ENCODE results near the gene PEX3. TPM values are rescaled to one million over a fixed set of nuclear protein-coding genes. Genes with fewer than 3 reads are reported as not detected.
"Not testable (repeated sequence)": the region's sequence is repeated elsewhere in the genome, so short reads cannot be mapped to it uniquely, and the experiment has no call there.

The PEX3 gene
- total RNA-seq, 1 donor from 2014 or later = 13.2 TPM

DNA sequence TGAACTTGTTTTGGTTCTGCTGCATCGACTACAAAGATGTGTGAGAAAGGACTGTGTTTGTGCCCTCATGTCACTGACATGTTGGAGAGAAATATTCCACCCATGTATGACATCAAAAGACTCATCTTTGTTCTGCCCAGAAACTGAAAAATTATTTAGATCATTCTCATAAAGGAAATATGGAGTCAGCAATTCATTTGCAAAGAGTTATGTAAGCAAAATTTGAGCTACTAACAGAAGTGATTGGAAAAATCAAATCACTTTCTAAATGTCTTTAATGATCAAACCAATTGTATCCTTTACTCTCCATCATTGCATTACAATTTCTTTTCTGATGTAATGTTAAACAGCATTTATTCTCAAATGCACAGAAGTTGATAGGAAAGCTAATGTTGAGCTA is 19.4 kb upstream of the PEX3 start:
- H3K4me1 Mint-ChIP-seq (ENCODE audit: low read depth) = peaks cover 8% of the 10 kb centered on the region
- no peak overlapping the region for H3K27ac Mint-ChIP-seq (ENCODE audit: unreplicated experiment)
- no peak overlapping the region for H3K4me3 Mint-ChIP-seq (ENCODE audit: unreplicated experiment)
- DNase-seq (ENCODE audit: low spot score) = no peak
- H3K36me3 Mint-ChIP-seq (ENCODE audit: low read depth) = peaks cover 2% of the 10 kb centered on the region
- no peaks in the 10 kb centered on the region for H3K9me3 Mint-ChIP-seq (ENCODE audit: low read depth)
- H3K27me3 Mint-ChIP-seq (ENCODE audit: low read depth) = no peaks in the 10 kb centered on the region
- TF ChIP-seq, protein P1, sequence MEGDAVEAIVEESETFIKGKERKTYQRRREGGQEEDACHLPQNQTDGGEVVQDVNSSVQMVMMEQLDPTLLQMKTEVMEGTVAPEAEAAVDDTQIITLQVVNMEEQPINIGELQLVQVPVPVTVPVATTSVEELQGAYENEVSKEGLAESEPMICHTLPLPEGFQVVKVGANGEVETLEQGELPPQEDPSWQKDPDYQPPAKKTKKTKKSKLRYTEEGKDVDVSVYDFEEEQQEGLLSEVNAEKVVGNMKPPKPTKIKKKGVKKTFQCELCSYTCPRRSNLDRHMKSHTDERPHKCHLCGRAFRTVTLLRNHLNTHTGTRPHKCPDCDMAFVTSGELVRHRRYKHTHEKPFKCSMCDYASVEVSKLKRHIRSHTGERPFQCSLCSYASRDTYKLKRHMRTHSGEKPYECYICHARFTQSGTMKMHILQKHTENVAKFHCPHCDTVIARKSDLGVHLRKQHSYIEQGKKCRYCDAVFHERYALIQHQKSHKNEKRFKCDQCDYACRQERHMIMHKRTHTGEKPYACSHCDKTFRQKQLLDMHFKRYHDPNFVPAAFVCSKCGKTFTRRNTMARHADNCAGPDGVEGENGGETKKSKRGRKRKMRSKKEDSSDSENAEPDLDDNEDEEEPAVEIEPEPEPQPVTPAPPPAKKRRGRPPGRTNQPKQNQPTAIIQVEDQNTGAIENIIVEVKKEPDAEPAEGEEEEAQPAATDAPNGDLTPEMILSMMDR (IDR thresholded peaks at IDR 0.05) = no peak

GRCh38 chr6:143432588-143432987 is 18.0 kb upstream of the PEX3 start:
- H3K27ac Mint-ChIP-seq (ENCODE audit: unreplicated experiment) = no peak overlapping the region
- no peaks in the 10 kb centered on the region for H3K27me3 Mint-ChIP-seq (ENCODE audit: low read depth)

DNA sequence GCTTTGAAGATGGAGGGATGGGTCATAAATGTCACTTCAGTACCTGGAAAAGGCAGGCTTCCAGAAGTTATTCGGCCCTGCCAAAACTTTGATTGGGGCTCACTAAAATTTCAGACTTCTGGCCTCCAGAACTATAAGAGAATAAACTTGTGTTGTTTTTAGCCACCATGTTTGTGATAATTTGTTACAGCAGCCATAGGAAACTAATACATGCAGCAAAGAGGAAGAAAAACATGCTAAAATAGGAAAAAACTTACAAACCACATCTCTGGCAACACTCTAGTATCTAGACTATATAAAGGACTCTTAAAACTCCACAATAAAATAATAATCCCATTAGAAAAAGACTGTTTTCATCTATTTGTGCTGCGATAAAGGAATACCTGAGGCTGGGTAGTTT is 9.6 kb upstream of the PEX3 start:
- no peak for DNase-seq (ENCODE audit: low spot score)
- Mint-ChIP-seq H3K4me3 (ENCODE audit: unreplicated experiment) (no peak overlapping the region), H3K27me3 (ENCODE audit: low read depth) (no peaks in the 10 kb centered on the region), H3K27ac (ENCODE audit: unreplicated experiment) (no peak overlapping the region), H3K4me1 (ENCODE audit: low read depth) (no peaks in the 10 kb centered on the region), H3K36me3 (ENCODE audit: low read depth) (peaks cover 6% of the 10 kb centered on the region), H3K9me3 (ENCODE audit: low read depth) (peaks cover 4% of the 10 kb centered on the region)
- TF ChIP-seq, protein P1 (IDR thresholded peaks at IDR 0.05) = no peak

More at GRCh38 chr6:143432588-143432987, 18.0 kb upstream of the PEX3 start:
- H3K4me3 Mint-ChIP-seq (ENCODE audit: unreplicated experiment) = no peak overlapping the region
- H3K4me1 Mint-ChIP-seq (ENCODE audit: low read depth) = no peaks in the 10 kb centered on the region
- H3K36me3 Mint-ChIP-seq (ENCODE audit: low read depth) = peaks cover 2% of the 10 kb centered on the region
- H3K9me3 Mint-ChIP-seq (ENCODE audit: low read depth) = no peaks in the 10 kb centered on the region
- no peak for DNase-seq (ENCODE audit: low spot score)
- TF ChIP-seq, protein P1 (IDR thresholded peaks at IDR 0.05) = no peak

DNA sequence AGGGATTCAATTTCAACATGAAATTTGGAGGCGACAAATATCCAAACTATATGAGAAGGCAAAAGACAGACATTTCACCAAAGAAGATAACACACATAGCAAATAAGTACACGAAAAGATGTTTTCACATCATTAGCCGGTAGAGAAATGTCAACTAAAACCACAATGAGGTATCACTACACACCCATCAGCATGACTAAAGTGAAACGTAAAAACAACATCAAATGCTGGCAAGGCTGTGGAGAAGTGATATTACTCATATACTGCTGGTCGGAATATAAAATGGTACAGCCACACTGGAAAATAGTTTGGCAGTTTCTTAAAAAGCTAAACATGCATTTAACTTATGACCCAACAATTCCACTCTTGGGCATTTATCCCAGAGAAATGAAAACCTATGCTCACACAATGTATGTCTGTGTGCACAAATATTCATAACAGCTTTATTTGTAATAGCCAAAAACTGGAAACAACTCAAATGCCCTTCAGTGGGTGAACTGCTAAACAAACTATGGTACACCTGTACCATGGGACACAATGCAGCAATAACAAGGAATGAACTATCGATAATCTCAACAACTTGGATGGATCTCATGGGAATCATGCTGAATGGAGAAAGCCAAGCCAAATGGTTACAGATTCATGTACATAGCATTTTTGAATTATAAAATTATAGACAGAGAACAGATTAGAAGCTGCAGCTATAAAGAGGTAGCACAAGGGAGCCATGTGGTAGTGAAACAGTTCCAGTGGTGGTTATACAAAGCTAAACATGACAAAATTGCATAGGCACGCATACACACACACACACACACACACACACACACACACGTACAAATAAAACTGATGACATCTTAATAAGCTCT is 8.7 kb upstream of the PEX3 start:
- no peak overlapping the region for H3K27ac Mint-ChIP-seq (ENCODE audit: unreplicated experiment)
- H3K9me3 Mint-ChIP-seq (ENCODE audit: low read depth) = peaks cover 4% of the 10 kb centered on the region
- H3K4me3 Mint-ChIP-seq (ENCODE audit: unreplicated experiment) = no peak overlapping the region
- no peaks in the 10 kb centered on the region for H3K27me3 Mint-ChIP-seq (ENCODE audit: low read depth)
- no peaks in the 10 kb centered on the region for H3K4me1 Mint-ChIP-seq (ENCODE audit: low read depth)
- peaks cover 6% of the 10 kb centered on the region for H3K36me3 Mint-ChIP-seq (ENCODE audit: low read depth)
- TF ChIP-seq, protein P1 (IDR thresholded peaks at IDR 0.05) = no peak
- no peak for DNase-seq (ENCODE audit: low spot score)

DNA sequence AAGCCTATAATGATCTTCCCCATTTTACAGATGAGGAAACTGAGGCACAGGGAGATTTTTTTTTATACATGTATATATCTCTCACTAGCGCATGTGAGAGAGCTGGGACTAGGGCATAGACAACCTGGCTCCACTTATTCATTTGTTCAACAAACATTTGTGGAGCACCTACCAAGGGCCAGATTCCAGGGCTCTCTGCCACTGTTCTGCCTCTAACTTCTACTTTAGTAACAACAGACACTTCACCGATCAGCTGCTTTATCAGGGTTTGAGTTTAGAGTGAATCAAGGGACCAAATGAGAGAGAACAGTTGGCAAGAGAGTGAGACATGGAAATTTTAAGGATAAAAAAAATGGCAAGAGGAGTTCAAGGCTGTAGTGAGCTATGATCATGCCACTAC is 7.5 kb upstream of the PEX3 start:
- Mint-ChIP-seq H3K27ac (ENCODE audit: unreplicated experiment) (no peak overlapping the region), H3K9me3 (ENCODE audit: low read depth) (peaks cover 4% of the 10 kb centered on the region), H3K4me1 (ENCODE audit: low read depth) (no peaks in the 10 kb centered on the region), H3K4me3 (ENCODE audit: unreplicated experiment) (no peak overlapping the region), H3K27me3 (ENCODE audit: low read depth) (no peaks in the 10 kb centered on the region), H3K36me3 (ENCODE audit: low read depth) (peaks cover 6% of the 10 kb centered on the region)
- TF ChIP-seq, protein P1 (IDR thresholded peaks at IDR 0.05) = no peak
- no peak for DNase-seq (ENCODE audit: low spot score)

GRCh38 chr6:143447865-143448264 is 2.7 kb upstream of the PEX3 start:
- H3K9me3 Mint-ChIP-seq (ENCODE audit: low read depth); H3K36me3 Mint-ChIP-seq (ENCODE audit: low read depth); H3K27me3 Mint-ChIP-seq (ENCODE audit: low read depth); DNase-seq (ENCODE audit: low spot score); H3K27ac Mint-ChIP-seq (ENCODE audit: unreplicated experiment); H3K4me3 Mint-ChIP-seq (ENCODE audit: unreplicated experiment): not testable (repeated sequence)
- H3K4me1 Mint-ChIP-seq (ENCODE audit: low read depth) = peaks cover 22% of the 10 kb centered on the region

All from chondrocyte (in vitro differentiated cells).